G401 (cell line): Measurements from ENCODE around the gene PDGFA. TPM values are rescaled to one million over a fixed set of nuclear protein-coding genes. Genes with fewer than 3 reads are reported as not detected.
"Not testable (repeated sequence)": the region's sequence is repeated elsewhere in the genome, so short reads cannot be mapped to it uniquely, and the experiment has no call there.

ENCODE experiments used
- DNase-seq: peaks from one replicate; pipeline ENCODE4 v3.0.0-alpha.2; 2015; ENCODE audit warnings: low spot score
- in situ Hi-C: cut with HindIII; loops from 2 replicates; pipeline ENCODE4 v1.10.0; 2016; ENCODE audit warnings: low sequenced_read_pairs, mixed read lengths
- total RNA-seq: library from RNA; depleted of rRNA; stranded (reverse); fragments of >200 nt; shearing (Covaris generic); gene quantifications from 2 replicates; pipeline ENCODE4 v1.2.3, GENCODE V29; 2014

PDGFA gene
- total RNA-seq, 1 experiment from 2014 or later: 0.34 TPM

- in situ Hi-C loops: no loop called here
- no peak for DNase-seq
Observed at GRCh38 chr7:552868-553635, 33.4 kb upstream of the PDGFA start.

- in situ Hi-C loops, DNase-seq: not testable (repeated sequence)
Observed at GRCh38 chr7:552151-552867, 32.7 kb upstream of the PDGFA start.

GRCh38 chr7:551615-551970 is 31.9 kb upstream of the PDGFA start:
- DNase-seq, in situ Hi-C loops: not testable (repeated sequence)

- no peak for DNase-seq
- in situ Hi-C loops: no loop called here
Observed at GRCh38 chr7:550881-551614, 31.4 kb upstream of the PDGFA start.

- in situ Hi-C loops: no loop called here
- DNase-seq: no peak
Observed at GRCh38 chr7:549891-550625, 30.4 kb upstream of the PDGFA start.

- DNase-seq: no peak
- in situ Hi-C loops: no loop called here
Observed at GRCh38 chr7:549066-549890, 29.6 kb upstream of the PDGFA start.

GRCh38 chr7:548401-548800 is 28.8 kb upstream of the PDGFA start:
- in situ Hi-C loops: no loop called here
- no peak for DNase-seq

- DNase-seq: no peak
- in situ Hi-C loops: no loop called here
Observed at GRCh38 chr7:545470-545869, 25.8 kb upstream of the PDGFA start.

GRCh38 chr7:544338-545221 is 24.9 kb upstream of the PDGFA start:
- in situ Hi-C loops: no loop called here
- no peak for DNase-seq

GRCh38 chr7:543501-544337 is 24.1 kb upstream of the PDGFA start:
- no peak for DNase-seq
- in situ Hi-C loops: no loop called here

- DNase-seq: no peak
- in situ Hi-C loops: no loop called here
Observed at GRCh38 chr7:542713-543500, 23.3 kb upstream of the PDGFA start.

GRCh38 chr7:542131-542712 is 22.6 kb upstream of the PDGFA start:
- DNase-seq: no peak
- in situ Hi-C loops: no loop called here

GRCh38 chr7:541661-542060 is 22.0 kb upstream of the PDGFA start:
- no peak for DNase-seq
- in situ Hi-C loops: no loop called here

- in situ Hi-C loops: no loop called here
- no peak for DNase-seq
Observed at GRCh38 chr7:540997-541396, 21.4 kb upstream of the PDGFA start.

- DNase-seq: no peak
- in situ Hi-C loops: no loop called here
Observed at GRCh38 chr7:540579-540978, 20.9 kb upstream of the PDGFA start.
